A549 (cell line): Measurements from ENCODE around the gene SYT2. TPM values are rescaled to one million over a fixed set of nuclear protein-coding genes. Genes with fewer than 3 reads are reported as not detected.
A peak's percentile ranks its signal among the peaks of the same experiment; 100 is the strongest.

Experiments
- ATAC-seq, 2 experiments: fragments of 200-7000 bp in 1 of 2; fragments of >200 bp in 1 of 2; cut with Nextera tagmentation in 1 of 2; cut with Tn5 transposase in 1 of 2; 3 replicates each; pipeline versions ENCODE4 v1.8.0 to v1.9.1; 2018 to 2020; ENCODE audit warnings: mild to moderate bottlenecking in 1 of 2, moderate library complexity in 1 of 2
- CTCF ChIA-PET: fragments of 300-600 bp; sonication (Branson Sonifier 250); formaldehyde crosslinking; extraction: SDS; loops from one replicate; lab custom pipeline; 2021; ENCODE audit warnings: antibody characterized with exemption, inconsistent platforms; lab: Yijun Ruan, JAX
- POLR2A ChIA-PET: fragments of 350-600 bp; formaldehyde crosslinking; extraction: SDS; loops from one replicate; lab custom pipeline; 2021; ENCODE audit warnings: antibody characterized with exemption, inconsistent platforms; lab: Yijun Ruan, JAX
- DNase-seq, 2 experiments: peaks; one replicate each; pipeline versions ENCODE4 v3.0.0 to v3.0.0-alpha.2; 2011 to 2016; ENCODE audit warnings: low read depth in 1 of 2, low spot score in 1 of 2
- FAIRE-seq: peaks from 2 replicates; lab custom pipeline; 2011; peaks lifted over from hg19 to GRCh38; lab: Jason Lieb, UNC
- H3K27ac ChIP-seq, 2 experiments: fragments of >200 bp; sonication (Bioruptor Twin); formaldehyde crosslinking; 3 replicates each; pipeline ENCODE4 v1.5.1; 2016 to 2017
- H3K4me1 ChIP-seq: fragments of >200 bp; sonication (Bioruptor Twin); formaldehyde crosslinking; 3 replicates; pipeline ENCODE4 v1.6.1; 2016
- H3K4me2 ChIP-seq: fragments of >200 bp; sonication (Bioruptor Twin); formaldehyde crosslinking; 3 replicates; pipeline ENCODE4 v1.6.1; 2016
- H3K4me3 ChIP-seq: fragments of >200 bp; sonication (Bioruptor Twin); formaldehyde crosslinking; 3 replicates; pipeline ENCODE4 v1.5.1; 2016
- H3K9me3 ChIP-seq: fragments of >200 bp; sonication (Bioruptor Twin); formaldehyde crosslinking; 3 replicates; pipeline ENCODE4 v1.6.1; 2016
- CBX8 ChIP-seq: fragments of 200-600 bp; sonication (generic); IDR thresholded peaks from 2 replicates; pipeline ENCODE4 v1.6.1; 2016
- CEBPB ChIP-seq, 2 experiments: fragments of >200 bp in 1 of 2; sonication (Bioruptor Twin) in 1 of 2; formaldehyde crosslinking in 1 of 2; IDR thresholded peaks; 2 replicates each; pipeline ENCODE4 v1.6.1; 2012 to 2016
- CHD2 ChIP-seq: fragments of 150-350 bp; IDR thresholded peaks from 2 replicates; pipeline ENCODE4 v1.6.1; 2014; ENCODE audit warnings: low read length; ENCODE audit not compliant: partially characterized antibody
- EHMT2 ChIP-seq: fragments of 200-600 bp; sonication (generic); IDR thresholded peaks from 2 replicates; pipeline ENCODE4 v1.6.1; 2016; ENCODE audit warnings: antibody characterized with exemption, low read depth, mild to moderate bottlenecking, moderate library complexity
- HEYL ChIP-seq: fragments of 250-450 bp; sonication (Bioruptor Pico); IDR thresholded peaks from 2 replicates; pipeline ENCODE4 v1.8.0; 2021; ENCODE audit warnings: mild to moderate bottlenecking, moderate library complexity
- MAFK ChIP-seq: fragments of 450-650 bp; IDR thresholded peaks from 2 replicates; pipeline ENCODE4 v1.6.1; 2014; ENCODE audit not compliant: partially characterized antibody
- NPAS2 ChIP-seq: fragments of 250-450 bp; sonication (Bioruptor Pico); IDR thresholded peaks from 2 replicates; pipeline ENCODE4 v1.8.0; 2022; ENCODE audit warnings: mild to moderate bottlenecking, moderate library complexity, borderline replicate concordance
- RAD21 ChIP-seq, 2 experiments: fragments of >200 bp in 1 of 2; sonication (Bioruptor Twin) in 1 of 2; formaldehyde crosslinking in 1 of 2; IDR thresholded peaks in 1 of 2; conservative IDR thresholded peaks in 1 of 2; 2 replicates in 1 of 2; 3 replicates in 1 of 2; pipeline ENCODE4 v1.6.1; 2012 to 2018; ENCODE audit warnings: inconsistent platforms in 1 of 2
- RARB ChIP-seq: fragments of 250-450 bp; sonication (Bioruptor Pico); IDR thresholded peaks from 2 replicates; pipeline ENCODE4 v1.8.0; 2021; ENCODE audit warnings: mild to moderate bottlenecking, moderate library complexity
- SMC3 ChIP-seq: fragments of >200 bp; sonication (Bioruptor Twin); formaldehyde crosslinking; IDR thresholded peaks from 3 replicates; pipeline ENCODE4 v1.6.1; 2018; ENCODE audit warnings: inconsistent platforms
- ZC3H11A ChIP-seq: fragments of 450-650 bp; IDR thresholded peaks from 2 replicates; pipeline ENCODE4 v1.6.1; 2014; ENCODE audit warnings: antibody characterized with exemption, mild to moderate bottlenecking
- ZFP36 ChIP-seq: fragments of 450-650 bp; IDR thresholded peaks from 2 replicates; pipeline ENCODE4 v1.6.1; 2014; ENCODE audit warnings: borderline replicate concordance; ENCODE audit not compliant: partially characterized antibody
- WGBS: methylation state at CpG from one replicate; pipeline ENCODE4 v1.1.6; 2017; ENCODE audit errors: missing lambda C conversion rate; 5-methylcytosine and 5-hydroxymethylcytosine counted together
- polyA plus RNA-seq, 4 experiments: library from polyadenylated mRNA; depleted of rRNA in 3 of 4; stranded (reverse); fragments of >200 nt; fragmentation: RNase III in 1 of 4; extraction: RNeasy Plus Mini Kit Qiagen cat#74134 plus additional on column Dnase treatment in 1 of 4; gene quantifications; 2 replicates in 3 of 4; 3 replicates in 1 of 4; pipeline ENCODE4 v1.2.3, GENCODE V29; 2011 to 2017
- TF ChIP-seq, protein P1 (sequence below): IDR thresholded peaks from 2 replicates; pipeline ENCODE4 v1.6.1; 2012
- TF ChIP-seq, protein P2 (sequence below): fragments of 200-600 bp; sonication (generic); IDR thresholded peaks from 2 replicates; pipeline ENCODE4 v1.6.1; 2016; ENCODE audit warnings: antibody characterized with exemption, mild to moderate bottlenecking, moderate library complexity
- TF ChIP-seq, protein P3 (sequence below): fragments of >200 bp; sonication (Bioruptor Twin); formaldehyde crosslinking; IDR thresholded peaks from 3 replicates; pipeline ENCODE4 v1.5.1; 2016
- TF ChIP-seq, protein P4 (sequence below): fragments of 450-650 bp; IDR thresholded peaks from 2 replicates; pipeline ENCODE4 v1.6.1; 2014; ENCODE audit warnings: antibody characterized with exemption

SYT2 gene
- polyA plus RNA-seq, 2 of the 4 experiments (the other 2 are of a cell fraction) = 0.03 to 0.04 TPM

DNA sequence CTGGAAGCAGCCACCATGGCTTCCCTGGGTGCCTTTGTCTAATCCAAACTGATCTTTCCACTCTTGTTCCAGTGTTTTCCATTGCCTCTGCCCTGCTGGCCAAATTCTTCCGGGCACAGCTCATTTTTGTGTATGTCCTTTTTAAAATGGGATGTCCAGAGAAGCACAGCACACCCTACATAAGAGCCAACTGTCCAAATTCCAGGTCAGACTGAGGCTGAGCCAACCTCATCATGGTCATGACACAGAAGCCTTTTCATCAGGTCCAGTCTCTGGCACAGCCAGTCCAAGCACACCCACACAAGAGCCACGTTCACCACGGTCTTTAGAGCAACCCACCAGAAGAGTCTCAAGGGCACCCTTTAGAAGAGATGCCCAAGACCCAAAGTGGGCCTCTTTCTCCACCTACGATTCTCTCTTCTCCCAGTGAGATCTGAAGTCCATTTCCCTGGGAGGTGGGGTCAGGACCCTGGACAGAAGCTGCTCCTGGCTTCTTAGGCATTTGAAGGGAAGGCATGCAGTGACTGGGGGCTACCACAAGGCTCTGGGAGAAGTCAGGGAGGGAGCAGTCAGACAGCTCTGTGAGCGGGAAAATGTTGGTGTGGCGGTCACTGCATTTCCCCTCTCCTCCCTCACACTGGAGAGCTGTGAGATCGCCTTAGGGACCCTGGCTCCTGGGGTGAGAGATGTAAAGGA, 53.2 kb downstream of the SYT2 start:
- FAIRE-seq = no peak

DNA sequence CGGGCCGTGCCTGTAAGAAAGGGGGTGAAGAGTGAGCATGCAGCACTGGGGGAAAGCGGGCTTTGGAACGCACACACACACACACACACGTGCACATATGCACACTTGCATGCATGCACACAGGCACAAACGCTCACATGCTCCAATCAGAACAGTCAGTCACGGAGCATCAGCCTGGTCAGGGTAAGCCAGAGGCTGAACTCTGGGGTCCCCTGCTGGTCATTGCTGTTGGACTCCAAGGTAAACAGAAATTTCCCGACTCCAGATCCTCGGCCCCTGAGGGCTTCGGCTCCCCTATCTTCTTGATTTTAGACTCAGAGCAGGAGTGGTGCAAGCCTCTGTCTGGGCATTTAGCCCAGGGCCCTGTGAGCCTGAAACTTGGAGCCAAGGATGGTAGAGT, 54.2 kb downstream of the SYT2 start:
- ATAC-seq (peak; percentile 24 to 76; a peak in 3 of 6 replicates), DNase-seq (peak; percentile 20 to 31), FAIRE-seq (no peak)
- CTCF ChIA-PET = no interaction called here
- H3K4me2 ChIP-seq = no peak overlapping the region
- WGBS = 26% methylated on average over 10 of the region's 10 CpGs
- H3K9me3 ChIP-seq = no peaks in the 10 kb centered on the region
- POLR2A ChIA-PET = no interaction called here
- H3K27ac ChIP-seq = no peak overlapping the region
- TF ChIP-seq, protein P1, sequence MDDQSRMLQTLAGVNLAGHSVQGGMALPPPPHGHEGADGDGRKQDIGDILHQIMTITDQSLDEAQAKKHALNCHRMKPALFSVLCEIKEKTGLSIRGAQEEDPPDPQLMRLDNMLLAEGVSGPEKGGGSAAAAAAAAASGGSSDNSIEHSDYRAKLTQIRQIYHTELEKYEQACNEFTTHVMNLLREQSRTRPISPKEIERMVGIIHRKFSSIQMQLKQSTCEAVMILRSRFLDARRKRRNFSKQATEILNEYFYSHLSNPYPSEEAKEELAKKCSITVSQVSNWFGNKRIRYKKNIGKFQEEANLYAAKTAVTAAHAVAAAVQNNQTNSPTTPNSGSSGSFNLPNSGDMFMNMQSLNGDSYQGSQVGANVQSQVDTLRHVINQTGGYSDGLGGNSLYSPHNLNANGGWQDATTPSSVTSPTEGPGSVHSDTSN = no peak
- peak; percentile 28 to 52; a peak in 2 of 5 replicates for TF ChIP-seq RAD21 (conservative IDR thresholded peaks at IDR 0.05 in 1 of 2, IDR thresholded peaks at IDR 0.05 in 1 of 2)
- H3K4me1 ChIP-seq = no peaks in the 10 kb centered on the region
- no peak overlapping the region for H3K4me3 ChIP-seq

More for the DNA sequence above, 53.2 kb downstream of the SYT2 start:
- H3K4me1 ChIP-seq = no peaks in the 10 kb centered on the region
- TF ChIP-seq EHMT2 (peak; percentile 42; the same call in 1 of the 2 replicates), SMC3 (no peak), ZC3H11A (no peak), NPAS2 (CRISPR knock-in tag) (no peak), CHD2 (no peak), MAFK (no peak), ZFP36 (no peak), HEYL (CRISPR knock-in tag) (no peak)
- TF ChIP-seq, protein P2, sequence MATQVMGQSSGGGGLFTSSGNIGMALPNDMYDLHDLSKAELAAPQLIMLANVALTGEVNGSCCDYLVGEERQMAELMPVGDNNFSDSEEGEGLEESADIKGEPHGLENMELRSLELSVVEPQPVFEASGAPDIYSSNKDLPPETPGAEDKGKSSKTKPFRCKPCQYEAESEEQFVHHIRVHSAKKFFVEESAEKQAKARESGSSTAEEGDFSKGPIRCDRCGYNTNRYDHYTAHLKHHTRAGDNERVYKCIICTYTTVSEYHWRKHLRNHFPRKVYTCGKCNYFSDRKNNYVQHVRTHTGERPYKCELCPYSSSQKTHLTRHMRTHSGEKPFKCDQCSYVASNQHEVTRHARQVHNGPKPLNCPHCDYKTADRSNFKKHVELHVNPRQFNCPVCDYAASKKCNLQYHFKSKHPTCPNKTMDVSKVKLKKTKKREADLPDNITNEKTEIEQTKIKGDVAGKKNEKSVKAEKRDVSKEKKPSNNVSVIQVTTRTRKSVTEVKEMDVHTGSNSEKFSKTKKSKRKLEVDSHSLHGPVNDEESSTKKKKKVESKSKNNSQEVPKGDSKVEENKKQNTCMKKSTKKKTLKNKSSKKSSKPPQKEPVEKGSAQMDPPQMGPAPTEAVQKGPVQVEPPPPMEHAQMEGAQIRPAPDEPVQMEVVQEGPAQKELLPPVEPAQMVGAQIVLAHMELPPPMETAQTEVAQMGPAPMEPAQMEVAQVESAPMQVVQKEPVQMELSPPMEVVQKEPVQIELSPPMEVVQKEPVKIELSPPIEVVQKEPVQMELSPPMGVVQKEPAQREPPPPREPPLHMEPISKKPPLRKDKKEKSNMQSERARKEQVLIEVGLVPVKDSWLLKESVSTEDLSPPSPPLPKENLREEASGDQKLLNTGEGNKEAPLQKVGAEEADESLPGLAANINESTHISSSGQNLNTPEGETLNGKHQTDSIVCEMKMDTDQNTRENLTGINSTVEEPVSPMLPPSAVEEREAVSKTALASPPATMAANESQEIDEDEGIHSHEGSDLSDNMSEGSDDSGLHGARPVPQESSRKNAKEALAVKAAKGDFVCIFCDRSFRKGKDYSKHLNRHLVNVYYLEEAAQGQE = peak; percentile 89
- TF ChIP-seq, all 56 proteins: peak for 2
- H3K4me2 ChIP-seq = no peak overlapping the region
- ATAC-seq (peak; percentile 31 to 76; a peak in 4 of 6 replicates), DNase-seq (peak; percentile 43 to 62)
- WGBS = 36% methylated on average over 7 of the region's 7 CpGs
- ChIA-PET POLR2A (no interaction called here), CTCF (interaction anchor here (0.7 to 1.3 kb wide), 3 partner anchors 9 to 46 kb away, joined by 3 read pairs; no protein-coding TSS in a partner anchor)
- no peak overlapping the region for H3K27ac ChIP-seq
- no peaks in the 10 kb centered on the region for H3K9me3 ChIP-seq
- no peak overlapping the region for H3K4me3 ChIP-seq

DNA sequence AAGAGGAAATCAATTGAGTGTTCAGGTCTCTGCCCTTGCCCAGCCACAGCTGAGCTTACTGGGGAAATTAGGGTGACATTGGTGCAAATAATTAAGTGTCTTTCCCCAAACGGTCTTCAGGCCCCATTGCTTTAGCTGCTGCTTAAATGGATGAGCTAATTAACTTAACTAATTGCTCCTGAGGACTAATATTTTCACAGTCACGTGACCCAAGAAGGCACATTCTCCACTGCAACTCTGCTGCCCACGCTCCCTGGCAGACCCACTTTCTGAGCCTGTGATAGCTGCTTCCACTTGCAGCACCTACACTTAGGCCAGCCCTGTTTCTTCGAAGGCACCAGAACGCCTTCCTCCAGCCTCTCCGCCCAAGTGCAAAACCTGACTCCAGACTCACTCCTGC, 56.2 kb downstream of the SYT2 start:
- Histone ChIP-seq H3K9me3 (no peaks in the 10 kb centered on the region), H3K4me3 (no peak overlapping the region), H3K4me1 (no peaks in the 10 kb centered on the region), H3K4me2 (no peak overlapping the region), H3K27ac (no peak overlapping the region)
- POLR2A ChIA-PET = no interaction called here
- WGBS = 36% methylated on average over 6 of the region's 6 CpGs
- no peak for ATAC-seq
- DNase-seq = no peak
- TF ChIP-seq CBX8 = no peak
- TF ChIP-seq, protein P3, sequence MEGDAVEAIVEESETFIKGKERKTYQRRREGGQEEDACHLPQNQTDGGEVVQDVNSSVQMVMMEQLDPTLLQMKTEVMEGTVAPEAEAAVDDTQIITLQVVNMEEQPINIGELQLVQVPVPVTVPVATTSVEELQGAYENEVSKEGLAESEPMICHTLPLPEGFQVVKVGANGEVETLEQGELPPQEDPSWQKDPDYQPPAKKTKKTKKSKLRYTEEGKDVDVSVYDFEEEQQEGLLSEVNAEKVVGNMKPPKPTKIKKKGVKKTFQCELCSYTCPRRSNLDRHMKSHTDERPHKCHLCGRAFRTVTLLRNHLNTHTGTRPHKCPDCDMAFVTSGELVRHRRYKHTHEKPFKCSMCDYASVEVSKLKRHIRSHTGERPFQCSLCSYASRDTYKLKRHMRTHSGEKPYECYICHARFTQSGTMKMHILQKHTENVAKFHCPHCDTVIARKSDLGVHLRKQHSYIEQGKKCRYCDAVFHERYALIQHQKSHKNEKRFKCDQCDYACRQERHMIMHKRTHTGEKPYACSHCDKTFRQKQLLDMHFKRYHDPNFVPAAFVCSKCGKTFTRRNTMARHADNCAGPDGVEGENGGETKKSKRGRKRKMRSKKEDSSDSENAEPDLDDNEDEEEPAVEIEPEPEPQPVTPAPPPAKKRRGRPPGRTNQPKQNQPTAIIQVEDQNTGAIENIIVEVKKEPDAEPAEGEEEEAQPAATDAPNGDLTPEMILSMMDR = no peak
- no peak for TF ChIP-seq RAD21 (conservative IDR thresholded peaks at IDR 0.05 in 1 of 2, IDR thresholded peaks at IDR 0.05 in 1 of 2)
- no peak for TF ChIP-seq RARB
- TF ChIP-seq, protein P4, sequence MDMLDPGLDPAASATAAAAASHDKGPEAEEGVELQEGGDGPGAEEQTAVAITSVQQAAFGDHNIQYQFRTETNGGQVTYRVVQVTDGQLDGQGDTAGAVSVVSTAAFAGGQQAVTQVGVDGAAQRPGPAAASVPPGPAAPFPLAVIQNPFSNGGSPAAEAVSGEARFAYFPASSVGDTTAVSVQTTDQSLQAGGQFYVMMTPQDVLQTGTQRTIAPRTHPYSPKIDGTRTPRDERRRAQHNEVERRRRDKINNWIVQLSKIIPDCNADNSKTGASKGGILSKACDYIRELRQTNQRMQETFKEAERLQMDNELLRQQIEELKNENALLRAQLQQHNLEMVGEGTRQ = peak; percentile 40; the same call in 1 of the 2 replicates
- no peak for TF ChIP-seq CEBPB (IDR thresholded peaks at IDR 0.05)
- CTCF ChIA-PET = interaction anchor here (2.2 kb wide), 1 partner anchor 65 kb away, joined by 11 read pairs; no protein-coding TSS in a partner anchor
- FAIRE-seq = no peak
